Psoas muscle (tissue), 8 donors: Measurements from ENCODE around the gene ENKUR. TPM values are rescaled to one million over a fixed set of nuclear protein-coding genes. Genes with fewer than 3 reads are reported as not detected.

Source experiments
- ATAC-seq, 4 donors: fragments of 200-7000 bp; cut with Tn5 transposase; one replicate each; pipeline ENCODE4 v1.9.1; 2020; ENCODE audit warnings: moderate library complexity in 3 of 4, mild to moderate bottlenecking in 2 of 4
- DNase-seq, 2 donors: peaks; one replicate each; pipeline ENCODE4 v3.0.0-alpha.2; 2020
- H3K27ac ChIP-seq: fragments of 200-600 bp; one replicate; pipeline ENCODE4 v1.8.0; 2022
- H3K27me3 ChIP-seq, 3 donors: fragments of 200-600 bp in 1 of 3; one replicate each; pipeline versions ENCODE4 v1.6.1 to v1.8.0; 2013 to 2022; ENCODE audit warnings: low read length in 2 of 3, mild to moderate bottlenecking in 2 of 3, moderate library complexity in 1 of 3; ENCODE audit not compliant: insufficient read depth in 3 of 3
- H3K36me3 ChIP-seq, 2 donors: fragments of 200-600 bp in 1 of 2; one replicate each; pipeline versions ENCODE4 v1.6.1 to v1.8.0; 2013 to 2022; ENCODE audit warnings: low read depth in 1 of 2, mild to moderate bottlenecking in 1 of 2, moderate library complexity in 1 of 2; ENCODE audit not compliant: insufficient read depth in 1 of 2
- H3K4me1 ChIP-seq: fragments of 200-600 bp; one replicate; pipeline ENCODE4 v1.8.0; 2022
- H3K4me3 ChIP-seq: fragments of 200-600 bp; one replicate; pipeline ENCODE4 v1.8.0; 2022; ENCODE audit warnings: mild to moderate bottlenecking
- H3K9me3 ChIP-seq: fragments of 200-600 bp; one replicate; pipeline ENCODE4 v1.8.0; 2022
- CTCF ChIP-seq: fragments of 200-600 bp; IDR thresholded peaks from one replicate; pipeline ENCODE4 v1.8.0; 2022; ENCODE audit warnings: antibody characterized with exemption
- WGBS, 3 donors: extraction: QIAGEN DNeasy Blood & Tissue Kit; methylation state at CpG; one replicate each; pipeline versions ENCODE4 v1.1.6 to v1.1.7; 2013; 5-methylcytosine and 5-hydroxymethylcytosine counted together
- intact Hi-C, 2 donors: fragments of 100-400 bp; cut with DNase I; formaldehyde crosslinking; loops; one replicate each; pipeline versions ENCODE4 v1.11.0 to v1.14.2; 2022
- polyA plus RNA-seq, 3 donors: library from polyadenylated mRNA; stranded (reverse); fragments of 200-250 nt; gene quantifications; one replicate each; pipeline ENCODE4 v1.2.3, GENCODE V29; 2013
- total RNA-seq, 4 donors: library from RNA; stranded (reverse); fragmentation: NEBNext Ultra II Directional in 2 of 4; extraction: Animal tissue kit (Norgen Biotek cat#: 25700) in 2 of 4; gene quantifications; one replicate each; pipeline versions ENCODE4 v1.2.1 to v1.2.4, GENCODE V29; 2021 to 2023
- donor health status: healthy with polysubstance abuse.
- donor health status: DM: no; HTN: no; CAD: no; lungs with moderate emphysema.
- donor health status: Bipolar disorder and iron deficiency.
- donor health status: healthy.
- donor health status: DM: yes; HTN: yes; CAD: no.
- donor health status: DM: no; HTN: no; CAD: no.
- donor health status: DM: no; HTN: no; CAD: no.
- donor health status: DM: yes; HTN: yes; CAD: no.

The ENKUR gene
- total and polyA plus RNA-seq, 7 donors, result 0.03 to 0.05 TPM; not detected in 5

DNA sequence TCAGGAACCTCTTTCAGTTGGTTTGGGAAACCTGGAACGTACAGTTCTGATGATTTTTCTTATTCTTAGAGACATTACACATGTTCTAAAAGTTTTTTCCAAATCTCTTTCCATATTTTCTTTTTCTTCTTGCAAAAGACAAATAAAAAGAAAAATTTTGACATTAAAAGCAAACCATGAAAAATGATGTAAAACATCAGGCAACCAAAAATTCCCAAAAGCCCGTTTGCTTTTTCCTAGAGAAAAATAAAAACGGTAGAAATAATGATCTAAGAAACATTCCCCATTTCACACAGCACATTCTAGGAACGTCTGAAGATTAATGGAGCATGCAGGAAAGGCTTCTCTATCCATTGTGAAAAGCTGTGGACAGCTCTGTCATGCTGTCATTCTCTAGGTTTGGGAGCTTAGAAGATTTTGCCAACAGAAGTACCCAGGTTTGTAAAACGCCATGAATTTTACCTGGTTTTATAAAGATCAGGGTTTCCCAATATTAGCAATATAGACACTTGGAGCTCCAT is 52.4 kb downstream of the ENKUR start:
- no peak for ATAC-seq
- intact Hi-C loops, result no loop called here
- H3K36me3 ChIP-seq, result no peaks in the 10 kb centered on the region
- TF ChIP-seq CTCF, result no peak
- no peaks in the 10 kb centered on the region for H3K9me3 ChIP-seq
- H3K4me3 ChIP-seq, result no peak overlapping the region
- 25 to 39% (median 31%) methylated on average over 5 of the region's 5 CpGs for WGBS, 3 donors
- H3K27ac ChIP-seq, result no peak overlapping the region
- DNase-seq, result no peak
- H3K27me3 ChIP-seq, result no peaks in the 10 kb centered on the region
- H3K4me1 ChIP-seq, result no peaks in the 10 kb centered on the region

DNA sequence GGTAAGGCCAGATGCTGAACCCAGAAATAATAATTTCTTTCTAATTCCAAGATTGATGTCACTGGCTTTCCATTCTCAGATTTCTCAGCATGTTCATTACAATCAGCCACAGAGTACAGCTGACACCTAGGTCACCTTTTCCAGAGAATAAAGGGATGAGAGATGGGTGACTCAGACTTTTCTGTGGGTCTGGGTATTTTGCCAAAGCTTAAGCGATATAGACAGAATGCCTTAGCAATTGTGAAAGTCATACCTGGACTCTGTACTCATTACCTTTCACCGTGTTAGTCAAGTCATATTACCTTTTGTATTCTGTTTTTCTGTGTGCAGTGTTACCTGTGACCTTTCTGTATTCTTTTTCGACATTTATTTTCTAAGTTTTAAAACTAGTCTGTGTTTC is 53.0 kb downstream of the ENKUR start:
- DNase-seq (no peak), ATAC-seq (peak in 1 of 4 donors; percentile 60)
- no peak overlapping the region for H3K27ac ChIP-seq
- 58 to 91% (median 84%) methylated on average over 3 of the region's 3 CpGs for WGBS, 3 donors
- no peaks in the 10 kb centered on the region for H3K27me3 ChIP-seq
- no peaks in the 10 kb centered on the region for H3K36me3 ChIP-seq
- H3K4me3 ChIP-seq, result no peak overlapping the region
- no peaks in the 10 kb centered on the region for H3K9me3 ChIP-seq
- no peak for TF ChIP-seq CTCF
- intact Hi-C loops, result no loop called here
- H3K4me1 ChIP-seq, result no peaks in the 10 kb centered on the region

DNA sequence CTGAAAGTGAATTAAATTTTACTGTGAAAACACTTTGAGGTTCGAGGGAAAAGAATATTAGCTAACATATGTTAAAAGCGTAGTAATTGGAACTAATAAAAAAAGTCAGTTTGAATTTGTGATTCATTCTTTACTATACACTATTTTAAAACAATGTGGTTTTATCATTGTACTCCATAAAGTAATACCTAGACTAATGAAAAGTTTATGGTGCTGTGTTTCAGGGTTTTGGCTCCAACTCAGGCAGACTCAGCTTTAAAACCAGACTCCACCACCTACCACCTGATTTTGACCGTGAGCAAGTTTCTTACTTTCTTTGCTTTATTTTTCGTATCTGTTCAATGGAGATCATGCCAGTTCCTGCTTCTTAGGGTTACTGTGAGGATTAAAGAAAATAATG is 54.4 kb downstream of the ENKUR start:
- intact Hi-C loops, result no loop called here
- no peaks in the 10 kb centered on the region for H3K36me3 ChIP-seq
- no peak for TF ChIP-seq CTCF
- H3K27me3 ChIP-seq, result no peaks in the 10 kb centered on the region
- no peak overlapping the region for H3K4me3 ChIP-seq
- DNase-seq (no peak), ATAC-seq (no peak)
- 88 to 93% (median 93%) methylated on average over 4 of the region's 4 CpGs for WGBS, 3 donors
- H3K9me3 ChIP-seq, result no peaks in the 10 kb centered on the region
- no peak overlapping the region for H3K27ac ChIP-seq
- H3K4me1 ChIP-seq, result peaks cover 4% of the 10 kb centered on the region

DNA sequence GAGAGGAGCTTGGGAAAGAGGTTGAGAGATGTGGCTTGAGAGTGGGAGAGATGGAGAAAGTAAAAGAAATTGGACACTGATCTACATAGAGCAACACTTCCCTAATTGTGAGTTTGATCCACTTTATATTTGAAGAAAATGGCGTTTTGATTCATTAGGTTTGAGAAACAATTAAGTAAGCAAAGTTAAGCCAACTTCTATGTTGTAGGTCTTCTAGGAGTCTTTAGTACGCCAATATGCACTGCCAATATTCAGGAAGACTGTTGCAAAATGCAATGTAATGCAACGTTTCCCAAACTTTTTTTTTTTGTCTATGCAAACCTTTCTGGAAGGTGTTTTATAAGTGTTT is 56.6 kb downstream of the ENKUR start:
- peak overlapping the region; percentile 72 for H3K27ac ChIP-seq
- no peak for TF ChIP-seq CTCF
- no peaks in the 10 kb centered on the region for H3K36me3 ChIP-seq
- no peaks in the 10 kb centered on the region for H3K9me3 ChIP-seq
- no peaks in the 10 kb centered on the region for H3K27me3 ChIP-seq
- H3K4me1 ChIP-seq, result peaks cover 4% of the 10 kb centered on the region
- intact Hi-C loops, result loop anchor here in 1 of 2 donors (5.0 kb wide), 1 partner anchor 237 kb away; the partner anchor contains the start of gene ARHGAP21
- no peak for ATAC-seq
- no peak overlapping the region for H3K4me3 ChIP-seq
- no peak for DNase-seq
- WGBS, 3 donors, result 57 to 81% (median 71%) methylated on average over 3 of the region's 3 CpGs

- H3K4me1 ChIP-seq, result peaks cover 4% of the 10 kb centered on the region
- DNase-seq, result no peak
- 17 to 23% (median 20%) methylated on average over 5 of the region's 5 CpGs for WGBS, 3 donors
- H3K27ac ChIP-seq, result peak overlapping the region; percentile 72
- ATAC-seq, result peak; percentile 81 to 91 (median 86)
- no peaks in the 10 kb centered on the region for H3K36me3 ChIP-seq
- no peak for TF ChIP-seq CTCF
- intact Hi-C loops, result loop anchor here in 1 of 2 donors (5.0 kb wide), 1 partner anchor 237 kb away; the partner anchor contains the start of gene ARHGAP21
- peak overlapping the region; percentile 1 for H3K4me3 ChIP-seq
- H3K27me3 ChIP-seq, result no peaks in the 10 kb centered on the region
- H3K9me3 ChIP-seq, result no peaks in the 10 kb centered on the region
These were observed 57.1 kb downstream of the ENKUR start for GRCh38 chr10:24958721-24959381.
